Activated T-cell treated with anti-CD3 and anti-CD28 coated beads, Interleukin-2, amount 50 U/mL, for 72 hours (primary cell): ENCODE measurements around the gene PSMD13. TPM values are rescaled to one million over a fixed set of nuclear protein-coding genes. Genes with fewer than 3 reads are reported as not detected.
A peak's percentile ranks its signal among the peaks of the same experiment; 100 is the strongest.
"Not testable (repeated sequence)": the region's sequence is repeated elsewhere in the genome, so short reads cannot be mapped to it uniquely, and the experiment has no call there.

Experiments
- ATAC-seq, 2 donors: fragments of 150-1000 bp; cut with Tn5 transposase; replicated peaks in 1 of 2; 2 replicates each; pipeline ENCODE4 v1.10.0; 2021; ENCODE audit warnings: moderate library complexity in 2 of 2, mild to moderate bottlenecking in 1 of 2
- DNase-seq, 2 donors: peaks; one replicate each; pipeline ENCODE4 v3.0.0; 2021 to 2022; ENCODE audit warnings: mixed read lengths in 1 of 2
- H3K27ac Mint-ChIP-seq: one replicate; pipeline ENCODE4 v1.8.0; 2022; ENCODE audit warnings: mild to moderate bottlenecking, moderate library complexity, mixed read lengths
- H3K27me3 Mint-ChIP-seq: one replicate; pipeline ENCODE4 v1.8.0; 2022; ENCODE audit warnings: low read depth, mixed read lengths
- H3K36me3 Mint-ChIP-seq, 2 donors: one replicate each; pipeline ENCODE4 v1.8.0; 2022; ENCODE audit warnings: mixed read lengths in 2 of 2, mild to moderate bottlenecking in 1 of 2; ENCODE audit not compliant: insufficient read depth in 2 of 2
- H3K4me1 Mint-ChIP-seq: one replicate; pipeline ENCODE4 v1.8.0; 2022; ENCODE audit warnings: low read depth, mixed read lengths
- H3K4me3 Mint-ChIP-seq, 2 donors: one replicate each; pipeline ENCODE4 v1.8.0; 2022; ENCODE audit warnings: mild to moderate bottlenecking in 2 of 2, mixed read lengths in 2 of 2, moderate library complexity in 2 of 2
- H3K9me3 Mint-ChIP-seq, 2 donors: one replicate each; pipeline ENCODE4 v1.8.0; 2022; ENCODE audit warnings: mixed read lengths in 2 of 2
- total RNA-seq, 2 donors: library from RNA; stranded (reverse); gene quantifications; one replicate each; pipeline ENCODE4 v1.2.3, GENCODE V29; 2022

Gene PSMD13
- 100 to 1,000 TPM; 133 to 174 TPM for total RNA-seq

DNA sequence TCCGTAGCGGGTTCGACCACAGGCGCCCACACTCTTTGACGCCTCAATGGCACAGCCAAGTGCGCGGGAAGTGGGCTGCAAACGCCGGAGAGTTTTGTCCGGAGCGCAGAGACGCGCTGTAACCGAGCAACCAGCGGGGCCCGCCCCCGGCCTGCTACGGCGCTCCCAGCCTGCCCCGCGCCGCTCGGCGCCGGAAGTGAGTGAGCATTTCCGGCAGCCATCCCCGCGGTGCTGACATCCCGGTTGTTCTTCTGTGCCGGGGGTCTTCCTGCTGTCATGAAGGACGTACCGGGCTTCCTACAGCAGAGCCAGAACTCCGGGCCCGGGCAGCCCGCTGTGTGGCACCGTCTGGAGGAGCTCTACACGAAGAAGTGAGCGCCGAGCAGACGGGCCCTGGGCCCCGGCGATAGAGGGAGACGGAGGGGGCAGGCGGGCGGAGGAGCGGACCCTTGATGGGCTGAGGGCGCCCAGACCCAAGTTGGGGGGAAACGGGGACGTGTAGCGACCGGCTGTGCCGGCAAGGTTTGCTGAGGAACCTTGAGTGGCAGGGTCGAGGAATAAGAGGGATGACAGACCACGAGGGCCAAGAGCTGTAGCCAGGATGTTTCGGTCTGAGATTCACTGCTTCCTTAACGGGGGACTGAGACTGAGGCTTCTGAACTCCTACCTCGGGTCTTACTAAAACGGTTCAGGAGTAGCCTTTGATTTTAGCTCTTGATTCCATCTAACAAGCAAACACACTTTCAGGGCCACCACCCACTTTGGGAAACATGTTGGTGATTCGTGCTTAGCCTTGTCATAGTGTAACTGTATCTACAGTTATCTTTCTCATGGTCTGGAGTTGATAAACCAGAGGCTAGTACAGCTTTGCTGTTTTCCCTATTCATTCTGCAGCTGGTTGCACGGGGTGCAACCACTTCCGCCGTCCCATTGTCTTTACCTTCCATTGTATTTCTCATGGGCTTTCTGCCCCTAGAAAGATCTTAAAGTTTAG lies at the start of gene PSMD13:
Gene PSMD13, plus strand, starts transcription at position 203 of the 994 bp plus-strand sequence. Its CDS starts 74 bp downstream, at position 277.
- no peaks in the 10 kb centered on the region for H3K27me3 Mint-ChIP-seq
- H3K27ac Mint-ChIP-seq = peak within 1 kb of the TSS; percentile 99
- peaks cover 53% of the 10 kb centered on the region for H3K4me1 Mint-ChIP-seq
- H3K36me3 Mint-ChIP-seq = peaks cover 11 to 20% of the 10 kb centered on the region in 2 donors
- ATAC-seq (peak; percentile 86 to 87), DNase-seq (peak; percentile 93)
- peak within 1 kb of the TSS; percentile 98 to 99 for H3K4me3 Mint-ChIP-seq
- H3K9me3 Mint-ChIP-seq = no peaks in the 10 kb centered on the region

DNA sequence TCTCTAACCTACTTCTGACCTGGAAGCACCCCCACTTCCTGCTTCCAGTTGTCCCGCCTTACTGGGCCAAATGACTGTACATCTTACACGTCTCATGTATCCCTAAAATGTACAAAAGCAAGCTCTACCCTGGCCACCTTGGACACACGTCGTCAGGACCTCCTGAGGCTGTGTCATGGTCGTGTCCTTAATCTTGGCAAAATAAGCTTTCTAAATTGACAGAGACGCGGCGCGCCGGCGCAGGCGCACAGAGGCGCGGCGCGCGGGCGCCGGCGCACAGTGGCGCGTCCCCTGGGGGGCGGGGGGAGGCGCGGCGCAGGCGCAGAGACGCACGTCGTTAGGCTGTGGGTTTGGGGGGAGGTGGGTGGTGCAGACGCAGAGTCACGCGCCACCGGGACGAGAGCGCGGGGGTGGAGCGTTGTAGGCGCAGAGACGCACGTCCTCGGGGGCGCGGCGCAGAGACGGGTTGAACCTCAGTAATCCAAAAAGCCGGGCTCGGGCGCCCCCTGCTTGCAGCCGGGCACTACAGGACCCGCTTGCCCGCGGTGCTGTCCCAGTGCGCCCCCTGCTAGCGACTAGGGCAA lies 47.5 kb upstream of the PSMD13 start:
- not testable (repeated sequence) for H3K9me3 Mint-ChIP-seq, H3K36me3 Mint-ChIP-seq, H3K27me3 Mint-ChIP-seq, H3K4me1 Mint-ChIP-seq, H3K4me3 Mint-ChIP-seq, H3K27ac Mint-ChIP-seq
- ATAC-seq = peak; percentile 12
- peak in 1 of 2 donors; percentile 12 for DNase-seq

DNA sequence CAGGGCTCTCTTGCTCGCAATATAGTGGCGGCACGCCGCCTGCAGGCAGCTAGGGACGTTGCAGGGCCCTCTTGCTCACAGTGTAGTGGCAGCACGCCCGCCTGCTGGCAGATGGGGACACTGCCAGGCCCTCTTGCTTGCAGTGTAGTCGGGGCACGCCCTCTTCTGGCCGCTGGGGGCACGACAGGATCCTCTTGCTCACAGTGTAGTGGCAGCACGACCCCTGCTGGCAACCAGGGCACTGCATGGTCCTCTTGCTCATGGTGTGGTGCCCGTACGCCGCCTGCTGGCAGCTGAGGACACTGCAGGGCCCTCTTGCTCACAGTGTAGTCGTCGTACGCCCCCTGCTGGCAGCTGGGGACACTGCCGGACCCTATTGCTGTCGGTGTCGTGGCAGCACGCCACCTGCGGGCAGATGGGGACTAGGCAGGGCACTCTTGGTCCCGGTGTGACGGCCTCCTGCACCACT lies 46.9 kb upstream of the PSMD13 start:
- not testable (repeated sequence) for H3K4me3 Mint-ChIP-seq, H3K27me3 Mint-ChIP-seq, H3K9me3 Mint-ChIP-seq, H3K36me3 Mint-ChIP-seq, H3K27ac Mint-ChIP-seq, H3K4me1 Mint-ChIP-seq
- peak; percentile 79 to 81 for ATAC-seq
- DNase-seq = peak; percentile 43 to 83

DNA sequence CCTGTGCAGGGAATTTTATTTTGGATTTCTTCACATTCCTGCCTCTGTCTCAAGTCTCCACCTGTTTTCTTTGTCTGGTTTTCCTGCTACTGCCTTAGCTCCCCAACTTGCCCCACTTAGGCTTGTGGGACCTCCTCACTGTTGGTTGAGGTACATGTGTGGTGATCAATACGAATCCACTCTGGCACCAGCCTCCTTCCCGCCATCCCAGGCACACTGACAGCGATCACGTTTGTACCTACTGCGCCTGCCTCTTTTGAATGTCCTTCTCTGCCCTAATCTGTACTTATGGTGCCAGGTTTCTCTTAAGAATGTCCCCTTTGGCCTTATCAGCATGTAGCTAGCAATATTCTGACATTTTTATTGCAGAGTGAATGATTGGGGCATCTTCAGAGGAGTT lies 46.2 kb upstream of the PSMD13 start:
- H3K27ac Mint-ChIP-seq, DNase-seq, H3K9me3 Mint-ChIP-seq, ATAC-seq, H3K4me3 Mint-ChIP-seq, H3K27me3 Mint-ChIP-seq, H3K36me3 Mint-ChIP-seq, H3K4me1 Mint-ChIP-seq: not testable (repeated sequence)

DNA sequence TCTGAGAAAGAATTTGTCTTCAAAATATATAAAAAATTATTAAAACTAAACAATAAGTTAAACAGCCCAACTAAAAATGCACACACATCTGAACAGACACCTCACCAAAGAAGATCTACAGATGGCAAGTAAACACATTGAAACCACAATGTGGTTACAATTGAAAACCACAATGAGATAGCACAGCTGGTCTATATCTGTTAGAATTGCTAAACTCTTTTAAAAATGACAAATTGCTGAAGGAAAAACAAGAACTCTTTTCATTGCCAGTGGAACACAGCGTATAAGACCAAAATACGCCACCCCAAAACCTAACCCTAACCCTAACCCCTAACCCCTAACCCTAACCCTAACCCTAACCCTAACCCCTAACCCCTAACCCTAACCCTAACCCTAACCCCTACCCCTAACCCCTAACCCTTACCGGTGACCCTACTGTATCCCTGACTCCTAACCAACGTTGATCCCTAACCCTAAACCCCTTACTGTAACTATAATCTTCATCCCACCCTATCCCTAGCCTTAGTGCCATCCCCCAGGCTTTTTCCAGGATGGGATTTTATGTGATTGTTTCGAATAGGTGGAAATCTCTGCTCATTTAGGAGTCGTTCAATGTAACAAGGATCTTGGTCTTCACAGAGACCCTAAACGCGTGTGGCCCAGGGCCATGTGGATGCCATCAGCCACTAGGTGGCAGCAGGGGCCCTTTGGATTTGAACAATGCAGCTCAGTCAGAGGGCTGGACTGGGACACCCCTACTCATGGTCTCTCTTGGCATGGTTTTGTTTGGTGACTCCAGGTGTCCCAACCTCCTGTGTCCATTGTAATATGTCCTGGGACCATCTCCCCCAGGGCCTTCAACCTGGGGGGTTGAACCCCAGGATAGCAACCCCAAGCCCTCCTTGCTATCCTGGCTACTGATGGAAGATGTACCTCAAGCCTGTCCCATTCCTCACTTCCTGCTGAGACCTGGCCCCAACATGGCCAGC lies 45.0 kb upstream of the PSMD13 start:
- DNase-seq = peak in 1 of 2 donors; percentile 2
- H3K27ac Mint-ChIP-seq, H3K27me3 Mint-ChIP-seq, H3K9me3 Mint-ChIP-seq, H3K4me1 Mint-ChIP-seq, H3K36me3 Mint-ChIP-seq: not testable (repeated sequence)
- peak; percentile 52 for ATAC-seq
- H3K4me3 Mint-ChIP-seq = peak overlapping the region in 1 of 2 donors; percentile 40

DNA sequence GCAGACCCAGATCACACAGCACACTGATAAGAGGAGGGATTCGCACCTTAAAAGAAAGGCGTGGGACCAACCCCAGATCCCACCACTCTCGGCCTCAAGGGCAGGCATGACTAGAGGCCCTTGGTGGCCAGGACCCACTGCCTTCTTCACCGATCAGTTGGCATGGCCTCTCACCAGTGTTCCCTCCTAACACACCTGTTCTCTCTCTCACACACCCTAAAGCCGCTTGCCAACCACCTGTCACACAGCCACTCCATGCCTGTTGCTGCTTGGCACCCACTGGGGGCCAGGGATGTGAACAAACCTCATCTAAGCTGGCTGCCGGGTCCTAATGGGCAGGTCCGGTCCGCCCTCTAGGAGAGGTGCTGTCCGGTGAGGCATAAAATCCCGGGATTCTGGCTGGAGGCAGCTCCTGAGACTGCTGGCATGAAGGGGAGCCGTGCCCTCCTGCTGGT lies 44.1 kb upstream of the PSMD13 start, which contains the start of gene SCGB1C1:
Gene SCGB1C1, plus strand, starts transcription at position 405 of the 455 bp plus-strand sequence. Its CDS starts 22 bp downstream, at position 427.
- not testable (repeated sequence) for H3K27ac Mint-ChIP-seq, H3K4me1 Mint-ChIP-seq

DNA sequence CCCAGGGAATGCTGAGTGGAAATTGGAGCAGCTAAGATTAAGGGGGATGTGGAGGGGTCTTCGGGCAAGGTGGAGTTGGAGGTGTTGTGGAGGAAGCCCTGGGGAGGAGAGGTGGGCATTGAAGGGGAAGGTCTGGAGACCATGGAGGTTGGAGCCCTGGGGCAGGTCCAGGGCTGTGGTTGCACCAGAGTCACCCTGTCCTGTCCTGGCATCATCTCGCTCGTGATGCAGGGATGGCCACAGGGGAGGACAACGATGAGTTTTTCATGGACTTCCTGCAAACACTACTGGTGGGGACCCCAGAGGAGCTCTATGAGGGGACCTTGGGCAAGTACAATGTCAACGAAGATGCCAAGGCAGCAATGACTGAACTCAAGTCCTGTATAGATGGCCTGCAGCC lies 43.3 kb upstream of the PSMD13 start:
- not testable (repeated sequence) for DNase-seq

More for the DNA sequence above, 44.1 kb upstream of the PSMD13 start, which contains the start of gene SCGB1C1:
- H3K27me3 Mint-ChIP-seq, H3K9me3 Mint-ChIP-seq, ATAC-seq, H3K36me3 Mint-ChIP-seq, H3K4me3 Mint-ChIP-seq, DNase-seq: not testable (repeated sequence)

DNA sequence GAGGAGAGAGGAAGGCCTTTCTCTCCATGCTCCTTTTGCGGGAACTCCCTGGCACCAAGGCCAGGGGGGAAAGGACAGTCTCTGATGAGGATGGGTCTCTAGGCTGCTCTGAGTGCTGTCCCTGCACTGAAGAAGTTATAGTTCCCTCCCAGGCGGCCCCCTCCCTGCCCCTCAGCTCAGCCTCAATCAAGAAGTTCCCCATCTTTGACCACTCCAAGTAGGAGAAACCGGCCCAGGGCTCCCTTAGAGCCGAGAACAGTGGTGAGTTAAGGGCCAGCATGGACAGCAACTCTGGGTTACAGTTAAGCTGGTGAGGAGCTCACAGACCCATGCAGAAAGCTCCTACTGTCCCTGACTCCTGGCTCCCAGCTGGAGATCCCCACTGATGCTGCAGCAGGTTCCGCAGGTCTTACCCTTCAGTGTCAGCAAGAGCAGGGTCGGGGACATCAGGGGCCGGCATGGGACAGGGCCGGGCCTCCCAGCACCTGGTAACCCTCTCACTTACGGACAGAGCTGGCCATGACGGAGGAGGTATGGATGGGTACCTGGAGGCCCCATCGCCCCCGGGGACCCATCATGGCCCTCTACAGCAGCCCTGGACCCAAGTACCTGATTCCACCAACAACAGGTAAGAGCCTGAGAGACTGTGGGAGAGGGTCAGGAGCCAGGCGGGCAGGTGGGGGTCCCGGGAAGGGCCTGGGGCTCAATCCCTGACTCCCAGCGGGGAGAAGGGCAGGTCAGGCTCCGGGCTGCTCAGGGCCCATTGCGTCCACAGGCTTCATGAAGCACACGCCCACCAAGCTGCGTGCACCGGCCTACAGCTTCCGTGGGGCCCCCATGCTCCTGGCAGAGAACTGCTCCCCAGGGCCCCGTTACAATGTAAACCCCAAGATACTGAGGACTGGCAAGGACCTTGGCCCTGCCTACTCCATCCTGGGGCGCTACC lies 39.7 kb upstream of the PSMD13 start:
- H3K9me3 Mint-ChIP-seq = no peaks in the 10 kb centered on the region
- no peaks in the 10 kb centered on the region for H3K36me3 Mint-ChIP-seq
- H3K27ac Mint-ChIP-seq = no peak overlapping the region
- no peak overlapping the region for H3K4me3 Mint-ChIP-seq
- H3K27me3 Mint-ChIP-seq = no peaks in the 10 kb centered on the region
- H3K4me1 Mint-ChIP-seq = peaks cover 14% of the 10 kb centered on the region
- no peak for ATAC-seq
- DNase-seq = no peak

More for the DNA sequence above, 43.3 kb upstream of the PSMD13 start:
- H3K27ac Mint-ChIP-seq, ATAC-seq, H3K4me3 Mint-ChIP-seq, H3K36me3 Mint-ChIP-seq, H3K4me1 Mint-ChIP-seq, H3K9me3 Mint-ChIP-seq, H3K27me3 Mint-ChIP-seq: not testable (repeated sequence)

DNA sequence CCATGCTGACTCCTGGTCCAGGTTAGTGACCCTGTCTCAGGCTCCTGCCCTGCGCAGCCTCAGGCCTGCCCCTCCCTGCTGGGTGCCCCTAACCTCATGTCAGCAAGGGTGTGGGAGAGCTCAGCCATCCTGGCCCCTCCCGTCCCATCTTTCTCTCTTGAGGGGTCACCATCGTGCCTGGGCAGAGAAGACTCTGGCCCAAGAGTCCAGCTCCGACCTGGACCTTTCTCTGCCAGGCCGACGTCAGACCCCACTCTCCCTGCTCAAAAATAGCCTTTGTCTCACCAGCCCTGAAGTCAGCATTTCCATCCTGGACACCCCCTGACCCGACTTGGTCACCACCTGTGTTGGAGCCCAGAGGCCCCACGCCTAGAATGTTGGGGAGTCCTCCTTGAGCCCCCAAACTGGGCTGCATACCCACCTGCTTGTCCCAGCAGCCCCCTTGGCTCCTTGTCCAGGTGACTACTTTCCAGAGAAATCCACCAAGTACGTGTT lies 39.0 kb upstream of the PSMD13 start:
- ATAC-seq = no peak
- Mint-ChIP-seq H3K9me3 (no peaks in the 10 kb centered on the region), H3K4me1 (peaks cover 18% of the 10 kb centered on the region), H3K36me3 (no peaks in the 10 kb centered on the region), H3K4me3 (no peak overlapping the region), H3K27ac (peak overlapping the region; percentile 12), H3K27me3 (no peaks in the 10 kb centered on the region)
- no peak for DNase-seq

DNA sequence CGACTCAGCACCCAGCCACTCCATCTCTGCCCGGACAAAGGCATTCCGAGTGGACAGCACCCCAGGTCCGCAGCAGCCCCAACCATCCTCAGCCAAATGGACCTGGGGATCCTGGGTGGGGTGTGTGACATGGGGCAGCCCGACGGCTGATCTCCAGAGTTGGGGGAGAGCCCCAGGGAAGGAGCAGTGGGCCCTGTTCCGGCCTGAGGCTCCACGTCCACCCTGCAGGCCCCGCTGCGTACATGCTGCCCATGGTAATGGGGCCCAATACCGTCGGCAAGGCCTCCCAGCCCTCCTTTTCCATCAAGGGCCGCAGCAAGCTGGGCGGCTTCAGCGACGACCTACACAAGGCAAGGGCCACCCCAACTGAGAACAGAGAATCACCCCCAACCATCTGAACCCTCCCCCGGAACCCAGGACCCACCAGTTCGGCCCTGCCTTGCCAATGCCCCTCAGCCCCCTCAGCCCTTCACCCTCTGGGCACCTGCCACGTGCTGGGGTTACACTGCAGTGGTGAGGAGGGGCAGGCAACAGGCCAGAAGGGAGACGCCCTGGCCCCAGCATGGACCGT lies 38.5 kb upstream of the PSMD13 start:
- Mint-ChIP-seq H3K9me3 (no peaks in the 10 kb centered on the region), H3K4me1 (peaks cover 23% of the 10 kb centered on the region), H3K27ac (peak overlapping the region; percentile 12), H3K36me3 (no peaks in the 10 kb centered on the region), H3K4me3 (no peak overlapping the region), H3K27me3 (no peaks in the 10 kb centered on the region)
- ATAC-seq (no peak), DNase-seq (no peak)

DNA sequence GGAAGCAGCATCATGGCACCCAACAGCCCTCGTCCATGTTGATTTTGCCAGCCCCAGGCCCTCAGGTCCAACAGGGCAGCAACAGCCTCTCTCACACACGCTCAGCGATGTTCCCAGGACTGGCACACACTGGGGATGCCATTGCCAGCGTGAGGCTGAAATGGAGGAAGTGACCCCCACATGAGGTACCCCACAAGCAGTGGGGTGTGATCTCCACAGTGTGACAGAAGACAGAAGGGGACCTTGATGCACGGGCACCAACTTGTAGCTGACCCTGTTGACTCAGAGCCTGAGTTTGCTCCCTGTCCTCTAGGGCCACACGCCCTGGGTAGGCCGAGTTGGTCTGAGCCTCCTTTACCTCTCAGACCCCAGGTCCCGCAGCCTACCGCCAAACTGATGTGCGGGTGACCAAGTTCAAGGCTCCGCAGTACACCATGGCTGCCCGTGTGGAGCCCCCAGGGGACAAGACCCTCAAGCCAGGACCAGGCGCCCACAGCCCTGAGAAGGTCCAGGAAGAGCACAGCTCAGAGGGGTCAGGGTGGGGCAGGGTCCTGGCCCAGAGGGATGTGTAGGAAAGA lies 37.7 kb upstream of the PSMD13 start:
- Mint-ChIP-seq H3K27me3 (no peaks in the 10 kb centered on the region), H3K9me3 (no peaks in the 10 kb centered on the region), H3K36me3 (peaks cover 2% of the 10 kb centered on the region in 2 donors), H3K4me1 (peaks cover 31% of the 10 kb centered on the region), H3K4me3 (no peak overlapping the region), H3K27ac (no peak overlapping the region)
- ATAC-seq = no peak
- no peak for DNase-seq
